Measurements from ENCODE around the gene C6orf136.
"Not testable (repeated sequence)": the region's sequence is repeated elsewhere in the genome, so short reads cannot be mapped to it uniquely, and the experiment has no call there.

C6orf136 gene

DNA sequence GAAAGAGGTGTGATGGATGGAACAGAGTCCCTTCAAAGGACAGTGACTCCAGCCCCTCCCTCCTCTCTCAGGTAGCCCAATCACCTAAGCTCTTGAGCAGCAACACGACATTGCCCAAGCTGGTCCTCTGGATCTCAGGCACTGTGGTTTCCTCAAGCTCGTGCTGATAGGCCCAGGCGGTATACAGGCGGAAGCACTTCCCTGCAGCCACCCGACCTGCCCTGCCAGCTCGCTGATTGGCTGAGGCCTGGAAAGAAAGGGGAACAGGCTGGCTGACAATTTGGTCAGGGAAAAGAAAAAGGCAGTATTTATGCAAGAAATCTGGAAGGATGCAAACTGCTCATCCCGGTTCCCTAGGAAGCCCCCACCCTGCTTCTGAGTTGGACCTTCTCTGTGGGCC, 9.6 kb downstream of the C6orf136 start:
- no peak for DNase-seq (ENCODE audit: low read depth in 2 of 2)

DNA sequence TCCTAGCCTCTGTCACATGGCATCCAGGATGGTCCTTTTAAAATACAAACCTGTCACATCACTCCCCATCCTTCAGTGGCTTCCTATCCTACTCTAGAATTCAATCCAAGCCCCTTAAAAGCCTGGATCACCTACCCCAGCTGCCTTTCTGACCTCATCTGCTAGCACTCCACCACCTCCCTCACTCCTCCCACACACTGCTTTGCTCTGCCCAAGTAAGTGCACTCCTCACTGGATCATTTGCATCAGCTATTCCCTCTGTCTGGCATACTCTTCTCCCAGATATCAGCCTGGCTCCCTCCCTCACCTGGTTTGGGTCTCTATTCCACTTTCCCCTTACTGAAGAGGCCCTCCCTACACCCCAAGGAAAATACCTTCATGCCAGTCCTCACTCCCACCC, 10.5 kb downstream of the C6orf136 start:
- no peak for DNase-seq (ENCODE audit: low read depth in 2 of 2)

DNA sequence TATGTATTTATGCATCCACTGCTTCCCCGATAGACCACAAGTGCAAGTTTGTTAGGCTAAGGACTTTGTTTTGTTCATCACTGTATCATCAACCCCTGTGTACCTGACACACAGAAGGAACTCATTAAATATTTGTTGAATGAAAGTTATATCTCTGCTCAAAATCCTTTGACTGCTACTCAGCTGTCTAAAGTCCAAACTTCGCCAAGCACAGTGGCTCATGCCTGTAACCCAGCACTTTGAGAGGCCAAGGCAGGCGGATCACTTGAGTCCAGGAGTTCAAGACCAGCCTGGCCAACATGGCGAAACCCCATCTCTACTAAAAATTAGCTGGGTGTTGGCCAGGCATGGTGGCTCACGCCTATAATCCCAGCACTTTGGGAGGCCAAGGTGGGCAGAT, 11.0 kb downstream of the C6orf136 start:
- not testable (repeated sequence) for DNase-seq (ENCODE audit: low read depth in 2 of 2)

DNA sequence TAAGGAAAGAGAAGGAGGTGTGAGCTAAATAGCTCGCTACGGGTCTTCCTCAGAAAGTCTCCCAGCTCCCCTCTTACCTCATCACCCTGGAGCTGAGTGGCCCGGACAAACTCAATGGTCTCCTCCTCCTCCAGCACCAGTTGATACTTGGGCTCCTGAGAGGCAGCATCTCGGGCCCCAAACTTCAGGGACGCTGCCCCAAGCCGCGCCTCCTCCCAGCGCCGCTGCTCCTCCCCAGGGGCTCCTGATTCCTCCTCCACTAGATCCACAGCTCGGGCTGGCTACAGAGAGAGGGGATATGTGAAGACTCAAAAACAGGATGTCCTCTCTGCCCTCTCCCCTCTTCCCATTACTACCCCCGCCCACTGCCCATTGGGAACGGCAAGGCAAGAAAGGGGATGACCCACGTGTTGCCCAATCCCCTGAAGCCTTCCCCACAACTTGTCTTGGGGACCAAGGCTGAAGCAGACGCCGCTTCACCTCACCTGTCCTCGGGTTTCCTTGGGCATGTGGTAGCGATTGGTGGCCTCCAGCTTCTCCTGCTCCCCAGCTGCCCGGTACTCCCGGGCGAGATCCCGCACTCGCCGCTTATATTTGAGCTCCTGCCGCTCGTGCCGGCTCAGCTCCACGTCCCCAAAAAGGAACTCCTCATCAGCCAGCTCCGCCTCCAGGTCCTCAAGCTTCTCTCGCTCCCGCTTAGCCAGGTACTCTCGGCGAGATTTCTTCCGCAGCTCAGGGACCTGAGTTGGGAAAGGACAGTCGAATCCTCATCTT, 18.2 kb downstream of the C6orf136 start:
- DNase-seq (ENCODE audit: low read depth in 2 of 2) = no peak

DNA sequence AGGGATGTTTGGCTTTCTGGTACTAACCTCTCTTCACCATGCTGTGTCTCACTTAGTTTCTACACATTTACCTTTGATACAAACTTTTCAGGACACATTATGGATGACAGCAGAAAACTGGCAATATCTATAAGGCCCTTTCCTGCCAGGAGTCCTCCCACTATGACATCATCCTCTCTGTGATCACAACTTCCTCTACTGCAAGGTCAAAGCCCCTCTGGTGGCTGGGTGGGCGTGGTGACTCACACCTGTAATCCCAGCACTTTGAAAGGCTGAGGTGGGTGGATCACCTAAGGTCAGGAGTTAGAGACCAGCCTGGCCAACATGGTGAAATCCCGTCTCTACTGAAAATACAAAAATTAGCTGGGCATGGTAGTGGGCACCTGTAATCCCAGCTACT, 19.4 kb downstream of the C6orf136 start:
- not testable (repeated sequence) for DNase-seq (ENCODE audit: low read depth in 2 of 2)

DNA sequence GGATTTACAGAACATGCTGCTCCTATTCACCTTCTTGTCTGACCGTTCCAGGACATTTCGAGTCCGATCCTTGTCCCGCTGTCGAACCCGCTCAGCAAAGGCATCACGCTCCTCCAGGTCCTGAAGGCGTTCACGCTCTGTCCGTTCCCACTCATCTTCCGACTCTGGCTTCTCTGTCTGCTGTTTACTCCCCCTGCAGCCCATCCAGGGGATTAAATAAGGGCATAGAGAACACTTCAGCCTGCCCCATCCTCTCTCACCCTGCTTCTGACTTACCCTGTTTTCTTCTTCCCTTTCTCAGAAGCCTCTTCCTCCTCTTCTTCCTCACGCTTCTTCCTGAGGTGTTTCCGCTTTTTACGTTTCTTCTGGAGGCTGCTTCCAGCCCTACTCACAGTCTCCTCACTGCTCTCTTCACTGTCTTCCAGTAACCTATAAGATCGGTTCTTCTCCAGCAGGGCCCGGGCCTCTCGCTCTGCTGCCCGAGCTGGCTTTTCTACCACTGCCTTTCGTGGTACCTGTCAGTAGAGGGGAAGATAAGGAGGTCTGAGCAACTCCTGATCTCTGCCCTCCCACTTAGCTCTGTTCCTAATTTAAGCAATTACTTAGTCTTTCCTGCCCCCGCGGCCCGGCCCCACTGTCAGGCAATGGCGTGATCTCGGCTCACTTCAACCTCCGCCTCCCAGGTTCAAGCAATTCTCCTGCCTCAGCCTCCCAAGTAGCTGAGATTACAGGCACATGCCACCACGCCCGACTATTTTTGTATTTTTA, 24.0 kb downstream of the C6orf136 start:
- DNase-seq (ENCODE audit: low read depth in 2 of 2) = no peak

DNA sequence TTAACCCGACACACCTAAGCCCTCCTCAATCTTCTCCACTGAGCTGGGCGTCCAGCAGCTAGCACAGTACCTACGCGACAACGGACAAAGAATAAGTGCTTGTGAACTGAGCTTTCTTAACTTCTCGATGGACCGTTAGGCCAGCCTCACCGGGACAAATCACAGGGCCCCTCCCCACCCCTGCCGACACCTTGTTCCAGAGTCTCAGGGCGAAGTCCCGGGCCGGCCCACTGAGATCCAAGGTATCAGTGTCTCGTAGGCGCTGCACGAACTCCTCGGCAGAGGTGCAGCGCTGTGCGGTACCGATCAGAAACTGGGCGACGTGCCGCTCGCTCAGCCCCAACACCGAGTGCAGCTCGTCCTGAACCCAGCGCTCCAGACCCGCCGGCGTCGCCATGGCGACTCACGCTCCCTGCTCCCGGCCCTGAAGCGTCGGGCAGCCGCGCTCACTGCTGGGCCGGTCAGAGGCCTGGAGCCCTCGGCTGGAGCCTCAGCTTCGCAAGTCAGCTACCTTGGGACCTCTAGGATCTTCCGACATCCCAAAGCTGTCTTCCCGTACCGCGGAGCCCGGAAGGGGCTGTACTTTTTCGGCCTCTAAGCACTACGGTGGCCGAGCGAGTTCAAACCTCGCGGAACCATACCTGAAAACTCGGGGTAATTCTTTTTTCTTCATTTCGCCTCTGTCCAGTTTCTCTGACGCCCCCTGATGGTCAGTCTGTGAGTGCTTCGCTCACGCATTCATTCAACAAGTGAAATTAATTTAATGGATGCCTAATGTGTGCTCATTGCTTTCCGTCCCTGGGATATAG, 25.7 kb downstream of the C6orf136 start, which contains the start of gene DHX16:
DHX16 (minus strand) TSS at position 562 of the 809 bp plus-strand sequence; CDS start at position 397, 165 bp downstream.
- peak; percentile 78 to 91 for DNase-seq (ENCODE audit: low read depth in 2 of 2)

DNA sequence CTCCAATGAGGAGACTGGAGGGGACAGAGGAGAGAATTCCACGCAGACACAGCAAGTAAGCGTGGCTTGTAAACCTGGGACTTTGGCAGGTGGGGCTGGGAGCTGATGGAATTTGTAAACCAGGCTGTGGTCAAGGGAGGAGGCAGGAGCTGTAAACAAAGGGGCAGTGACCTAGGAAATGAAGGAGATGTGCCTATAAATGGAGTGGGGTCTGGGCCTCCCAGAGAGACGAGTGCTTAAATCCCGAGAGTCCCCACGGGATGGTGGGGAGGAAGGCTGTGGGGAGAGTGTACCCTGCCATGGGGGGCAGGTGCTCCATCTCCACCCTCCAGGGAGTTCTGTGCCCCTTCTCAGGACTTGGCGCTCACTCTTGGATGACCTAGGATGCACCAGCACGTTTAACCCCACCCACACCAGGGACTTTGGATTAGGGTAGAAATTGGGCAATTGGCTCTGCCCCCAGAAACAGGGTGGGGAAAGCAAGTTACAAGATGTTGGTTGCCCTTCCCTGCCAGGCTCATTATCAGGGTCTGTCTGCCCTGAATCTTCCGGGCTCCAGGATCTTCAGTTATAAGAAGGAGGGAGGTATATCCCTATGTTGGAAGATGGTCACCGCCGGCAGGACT, 29.8 kb downstream of the C6orf136 start:
- DNase-seq (ENCODE audit: low read depth in 2 of 2) = no peak

DNA sequence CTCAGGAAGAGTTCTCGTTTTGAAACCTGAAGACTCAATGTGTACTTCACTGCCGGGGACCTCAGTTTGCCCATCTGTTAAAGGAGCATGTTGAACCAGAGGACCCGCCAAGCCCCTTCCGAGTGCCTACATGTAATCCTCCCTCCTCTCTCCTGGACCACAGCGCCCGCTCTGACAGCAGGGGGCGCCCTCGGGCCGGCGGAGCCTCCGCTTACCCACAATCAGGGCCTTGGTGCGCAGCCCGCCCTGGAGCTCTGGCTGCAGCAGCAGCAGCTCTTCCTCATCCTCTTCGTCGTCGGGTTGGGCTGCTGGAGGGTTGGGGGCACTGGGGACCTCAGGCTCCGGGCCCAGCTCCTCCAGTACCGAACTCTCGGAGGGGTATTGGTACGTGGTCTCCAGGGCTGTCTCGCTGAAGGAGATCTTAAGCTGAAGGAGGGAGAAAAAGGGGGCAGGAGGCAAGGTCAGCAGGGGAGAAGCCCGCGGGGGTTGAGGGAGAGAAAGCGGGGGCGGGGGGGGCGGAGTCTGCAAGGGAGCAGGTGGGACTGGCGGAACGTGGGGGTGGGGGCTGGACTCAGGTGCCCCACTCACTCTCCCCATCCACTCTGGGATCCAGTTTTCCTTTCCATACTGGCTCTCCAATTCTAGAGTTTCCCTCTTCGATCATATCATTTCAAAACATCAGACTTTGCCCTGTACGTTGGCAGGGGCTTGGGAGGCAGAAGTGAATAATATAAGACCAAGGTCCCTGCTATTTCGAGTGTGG, 32.2 kb downstream of the C6orf136 start:
- DNase-seq (ENCODE audit: low read depth in 2 of 2) = peak; percentile 80 to 86

DNA sequence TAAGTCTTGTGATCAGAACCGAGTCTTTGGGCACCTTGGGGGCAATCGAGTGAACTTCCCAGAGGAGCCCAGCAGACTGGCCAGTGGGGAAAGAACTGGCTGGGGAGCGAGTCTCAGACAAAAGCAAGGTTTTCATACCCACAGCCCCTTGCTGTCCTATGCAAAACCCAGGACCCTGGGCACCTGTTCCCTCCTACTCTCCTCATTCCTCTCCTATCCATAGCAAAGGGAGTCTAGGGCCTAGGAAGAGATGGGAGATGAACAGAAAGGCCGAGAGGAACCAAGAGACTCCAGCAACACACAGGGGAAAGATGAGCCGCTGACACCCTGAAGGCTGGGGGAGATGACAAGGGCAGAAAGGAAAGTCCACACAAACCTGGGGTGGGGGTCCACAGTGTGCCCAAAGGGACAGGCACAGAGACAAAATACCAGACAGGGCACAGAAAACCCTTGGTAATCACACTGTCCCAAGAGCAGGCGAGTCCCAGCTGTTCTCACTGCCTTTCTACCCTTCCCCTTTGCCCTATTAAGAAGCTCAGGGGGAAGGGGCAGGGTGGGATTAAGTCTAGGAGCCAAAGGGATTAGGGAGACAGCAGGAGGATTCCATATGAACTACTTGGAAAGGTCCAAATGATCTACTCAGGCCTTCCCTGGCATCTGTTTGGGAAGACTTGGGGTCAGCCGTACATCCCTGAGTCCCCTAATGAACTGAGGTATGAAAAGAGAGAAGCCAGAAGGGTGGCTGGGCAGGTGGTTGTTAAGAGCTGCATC, 33.0 kb downstream of the C6orf136 start:
- no peak for DNase-seq (ENCODE audit: low read depth in 2 of 2)

DNA sequence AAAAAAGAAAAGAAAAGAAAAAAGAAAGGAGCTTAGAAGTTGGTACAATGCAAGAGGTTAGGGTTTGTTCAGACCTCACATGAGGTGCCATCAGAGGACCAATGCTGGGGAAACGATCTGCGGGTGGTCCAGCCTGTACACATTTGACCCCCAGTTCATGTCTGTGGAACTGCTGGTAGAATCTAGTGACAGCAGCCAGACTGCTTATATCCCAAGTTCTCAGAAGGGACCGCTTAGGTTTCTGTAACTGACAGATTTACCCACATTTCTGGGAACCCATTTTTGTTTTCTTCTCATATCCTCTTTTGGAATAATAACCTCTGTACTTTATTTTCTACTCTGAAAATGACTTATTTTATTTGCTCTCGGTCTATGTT, 34.8 kb downstream of the C6orf136 start:
- DNase-seq (ENCODE audit: low read depth in 2 of 2) = no peak

DNA sequence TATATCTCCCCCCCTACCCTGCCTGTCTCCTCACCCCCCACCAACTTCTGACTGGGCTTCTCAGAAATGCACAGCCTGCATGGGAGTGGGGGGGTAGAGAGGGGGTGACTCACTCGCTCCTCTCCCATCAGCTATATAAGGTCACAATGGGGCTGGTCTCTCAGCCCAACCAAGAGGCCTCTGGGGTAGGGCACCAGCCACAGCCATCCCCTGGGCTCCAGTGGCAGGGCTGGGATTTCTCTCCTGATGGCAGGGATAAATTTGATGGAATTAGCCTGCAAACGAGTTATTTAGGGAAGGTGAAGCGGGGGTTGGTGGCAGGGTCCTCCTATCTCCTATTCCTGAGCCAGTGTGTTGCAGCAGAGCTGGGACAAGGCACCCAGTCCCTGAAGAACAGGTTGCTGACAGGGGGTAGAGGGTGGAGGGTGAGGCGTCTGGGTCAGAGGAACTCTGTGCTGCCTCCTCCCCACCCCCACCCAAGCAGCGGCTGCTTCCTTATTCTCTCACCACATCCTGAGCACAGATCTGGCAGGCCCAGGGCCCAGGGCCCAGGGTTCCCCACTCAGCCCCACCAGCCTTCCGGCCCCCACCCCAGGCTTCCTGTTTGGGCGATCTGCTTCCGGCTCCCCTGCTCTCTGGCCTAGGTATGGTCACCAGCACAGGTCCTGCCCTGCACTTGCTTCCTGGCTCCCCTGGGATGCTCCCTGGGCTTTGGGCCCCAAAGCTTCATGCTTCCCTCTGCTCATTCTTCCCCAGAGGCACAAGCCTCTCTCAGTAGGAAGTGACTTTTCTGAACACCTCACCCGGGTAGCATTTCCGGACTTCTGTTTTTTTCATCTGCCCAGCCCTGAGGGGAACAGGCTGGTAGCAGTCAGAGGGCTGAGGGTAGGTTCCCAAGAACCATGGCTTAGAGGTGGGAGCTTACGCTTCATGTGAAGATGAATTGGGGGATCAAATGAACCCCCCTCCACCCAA, 35.5 kb downstream of the C6orf136 start:
- peak; percentile 62 to 79 for DNase-seq (ENCODE audit: low read depth in 2 of 2)

DNA sequence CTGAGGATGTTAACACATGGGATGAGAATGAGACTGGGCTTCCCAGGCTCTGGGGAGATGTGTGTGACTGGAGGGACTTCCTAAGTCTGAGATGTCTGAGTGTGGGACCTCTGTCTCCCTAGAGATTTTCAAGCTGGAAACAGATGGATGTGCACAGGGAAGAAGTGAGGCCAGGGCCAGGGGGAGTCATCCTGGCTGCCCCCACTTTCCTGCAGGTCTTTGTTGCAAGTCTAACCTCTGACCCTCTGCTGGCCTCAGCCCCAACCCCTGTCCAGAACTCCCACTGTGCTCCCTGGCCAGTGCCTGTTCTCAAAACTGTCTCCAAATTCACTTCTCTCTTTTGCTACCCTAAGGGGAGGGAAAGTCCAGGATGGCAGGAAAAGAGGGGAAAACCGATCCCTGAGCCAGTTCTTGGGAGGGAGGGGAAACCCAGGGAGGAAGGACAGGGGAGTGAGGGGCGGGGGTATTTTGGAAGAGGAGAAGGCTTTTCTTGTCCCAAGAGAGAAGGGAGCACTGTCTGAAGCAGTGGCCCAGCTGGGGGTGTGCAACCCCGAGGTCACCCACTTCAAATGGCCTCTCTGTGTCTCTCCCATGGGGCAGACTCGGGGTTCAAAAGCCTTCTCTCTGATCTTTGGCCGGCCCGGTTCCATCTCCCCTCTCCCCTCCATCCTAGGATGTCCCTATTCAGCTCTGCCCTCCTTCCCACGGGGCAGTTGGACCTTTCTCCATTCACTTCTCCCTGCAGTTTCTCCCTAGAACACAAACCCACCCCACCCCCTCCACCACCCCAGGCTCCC, 36.4 kb downstream of the C6orf136 start:
- DNase-seq (ENCODE audit: low read depth in 2 of 2) = no peak

DNA sequence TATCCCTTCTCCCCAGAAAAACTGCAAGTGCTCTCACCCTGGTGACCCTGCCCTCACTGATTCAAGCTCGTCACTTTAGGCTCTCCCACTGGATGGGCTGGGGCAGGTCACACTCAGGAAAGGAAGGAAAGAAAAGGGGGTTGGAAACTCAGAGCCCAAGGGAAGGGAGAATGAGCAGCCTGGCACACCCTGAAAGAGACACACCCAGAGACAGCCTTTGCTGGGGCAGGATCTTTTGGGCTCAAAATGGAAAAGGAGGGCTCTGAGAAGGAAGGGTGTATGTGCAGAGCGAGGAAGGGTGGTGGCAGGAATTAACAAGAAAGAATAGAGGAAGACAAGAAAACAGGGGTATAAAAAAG, 37.0 kb downstream of the C6orf136 start:
- no peak for DNase-seq (ENCODE audit: low read depth in 2 of 2)

DNA sequence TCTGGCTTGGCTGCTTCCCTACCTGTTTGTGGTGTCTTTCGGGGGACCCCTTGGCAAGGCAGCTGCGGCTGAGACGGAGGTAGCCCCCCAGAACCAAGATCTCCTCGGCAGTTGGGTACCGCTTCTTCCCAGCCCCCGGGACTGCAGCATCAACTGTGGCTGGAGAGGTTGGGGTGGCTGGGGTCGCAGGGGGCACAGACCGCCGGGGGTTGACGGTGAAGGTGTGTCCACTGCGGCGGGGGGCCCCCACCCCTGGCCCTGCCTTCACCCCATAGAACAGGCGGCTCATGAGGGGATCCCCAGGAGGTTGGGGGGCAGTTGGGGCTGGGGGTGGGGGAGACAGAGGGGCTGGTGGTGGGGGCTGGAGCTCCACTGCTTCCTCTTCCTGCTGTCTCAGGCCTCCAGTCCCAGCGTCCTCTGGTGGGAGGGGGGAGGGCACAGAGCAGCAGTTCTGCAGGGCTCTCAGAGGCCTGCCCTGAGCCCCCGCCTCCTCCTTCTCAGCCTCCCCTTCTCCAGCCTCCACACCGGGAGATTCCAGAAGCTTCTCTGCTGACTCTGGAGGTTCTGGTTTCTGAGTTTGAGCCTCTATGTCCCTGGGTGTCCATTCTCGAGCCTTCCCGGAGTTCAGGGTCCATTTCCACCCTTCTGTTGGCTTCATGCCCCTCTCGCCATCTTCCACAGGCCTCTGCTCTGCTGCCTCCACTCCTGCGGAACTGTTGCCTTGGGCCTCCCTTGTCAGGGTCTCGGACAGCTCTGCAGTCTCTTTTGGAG, 37.6 kb downstream of the C6orf136 start:
- peak; percentile 23 to 47 for DNase-seq (ENCODE audit: low read depth in 2 of 2)

DNA sequence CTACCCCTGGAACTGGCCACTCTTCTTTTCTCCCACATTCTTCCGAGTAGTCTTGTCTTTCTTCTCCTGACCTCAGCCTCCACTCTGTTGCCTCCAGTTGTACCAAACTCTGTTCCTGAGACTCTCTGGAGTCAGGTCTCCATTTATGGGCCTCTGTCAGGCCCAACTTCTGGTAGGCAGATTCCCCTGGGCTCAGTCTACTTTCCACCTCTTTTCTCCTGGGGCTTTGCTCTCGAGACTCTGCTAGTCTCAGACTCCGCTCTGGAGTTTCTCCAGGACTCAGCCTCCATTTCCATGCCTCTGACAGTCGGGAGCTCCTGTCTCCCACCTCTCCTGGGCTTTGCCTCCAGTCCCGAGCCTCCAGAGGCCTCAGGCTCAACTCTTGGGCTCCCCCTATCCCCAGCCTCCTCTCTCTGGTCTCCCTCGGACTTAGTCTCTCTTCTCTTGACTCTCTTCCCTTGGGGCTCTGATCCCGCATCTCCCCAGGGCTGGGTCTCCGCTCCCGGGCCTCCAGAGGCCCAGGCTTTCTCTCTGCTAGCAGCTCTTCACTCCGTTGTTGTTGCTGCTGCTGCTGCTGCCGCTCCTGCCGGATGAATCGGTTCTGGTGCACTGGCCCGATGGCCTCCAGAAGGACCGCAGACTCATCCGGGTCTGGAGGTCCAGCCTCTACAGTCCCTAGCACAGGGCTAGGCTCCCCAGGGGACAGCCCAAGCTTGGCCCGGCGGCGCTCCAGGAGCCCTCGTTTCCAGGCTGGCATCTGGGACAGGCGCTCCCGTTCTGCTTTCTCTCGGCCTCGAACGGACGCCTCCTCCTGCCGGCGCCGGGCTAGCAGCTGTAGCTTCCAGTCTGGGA, 38.5 kb downstream of the C6orf136 start:
- no peak for DNase-seq (ENCODE audit: low read depth in 2 of 2)

Data from stimulated activated CD4-positive, alpha-beta T cell treated with anti-CD3 and anti-CD28 coated beads, Interleukin-12 subunit alpha, Interleukin-12 subunit beta, amount 100 ng/mL, for 24 hours (primary cell).